Gastrocnemius medialis (tissue), 4 donors: ENCODE results near the gene SLC24A3.

Experiments
- POLR2A ChIP-seq, 2 donors: fragments of 450-650 bp; IDR thresholded peaks; one replicate each; pipeline ENCODE4 v1.6.1; 2017; ENCODE audit warnings: antibody characterized with exemption in 2 of 2, mild to moderate bottlenecking in 2 of 2, moderate library complexity in 2 of 2
- TF ChIP-seq, protein P1 (sequence below), 5 experiments: fragments of 450-650 bp in 3 of 5; fragments of 200-600 bp in 2 of 5; sonication (generic) in 2 of 5; IDR thresholded peaks in 4 of 5; conservative IDR thresholded peaks in 1 of 5; 1 replicate in 4 of 5; 2 replicates in 1 of 5; pipeline ENCODE4 v1.5.1; 2016 to 2019; ENCODE audit warnings: antibody characterized with exemption in 5 of 5, mild to moderate bottlenecking in 3 of 5, moderate library complexity in 3 of 5

DNA sequence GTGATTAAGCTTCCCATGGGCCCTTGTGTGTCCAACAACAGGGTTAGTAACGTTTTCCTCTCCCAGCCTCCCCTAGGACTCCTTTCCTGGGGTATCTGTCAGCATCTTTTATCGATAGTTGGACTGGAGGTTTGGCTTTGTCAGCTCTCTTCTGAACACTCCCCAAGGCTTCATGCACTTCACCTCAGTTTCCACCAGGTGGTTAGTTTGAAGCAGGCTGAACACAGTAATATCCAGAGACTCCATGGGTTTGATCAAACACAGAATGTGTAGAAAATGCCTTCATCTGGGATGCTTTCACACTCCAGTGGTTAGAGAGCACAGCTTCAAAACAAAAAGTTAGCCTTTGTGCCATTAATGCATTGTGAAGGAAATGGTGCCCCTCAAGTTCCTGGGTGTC lies 139.1 kb downstream of the SLC24A3 start:
- TF ChIP-seq, protein P1, sequence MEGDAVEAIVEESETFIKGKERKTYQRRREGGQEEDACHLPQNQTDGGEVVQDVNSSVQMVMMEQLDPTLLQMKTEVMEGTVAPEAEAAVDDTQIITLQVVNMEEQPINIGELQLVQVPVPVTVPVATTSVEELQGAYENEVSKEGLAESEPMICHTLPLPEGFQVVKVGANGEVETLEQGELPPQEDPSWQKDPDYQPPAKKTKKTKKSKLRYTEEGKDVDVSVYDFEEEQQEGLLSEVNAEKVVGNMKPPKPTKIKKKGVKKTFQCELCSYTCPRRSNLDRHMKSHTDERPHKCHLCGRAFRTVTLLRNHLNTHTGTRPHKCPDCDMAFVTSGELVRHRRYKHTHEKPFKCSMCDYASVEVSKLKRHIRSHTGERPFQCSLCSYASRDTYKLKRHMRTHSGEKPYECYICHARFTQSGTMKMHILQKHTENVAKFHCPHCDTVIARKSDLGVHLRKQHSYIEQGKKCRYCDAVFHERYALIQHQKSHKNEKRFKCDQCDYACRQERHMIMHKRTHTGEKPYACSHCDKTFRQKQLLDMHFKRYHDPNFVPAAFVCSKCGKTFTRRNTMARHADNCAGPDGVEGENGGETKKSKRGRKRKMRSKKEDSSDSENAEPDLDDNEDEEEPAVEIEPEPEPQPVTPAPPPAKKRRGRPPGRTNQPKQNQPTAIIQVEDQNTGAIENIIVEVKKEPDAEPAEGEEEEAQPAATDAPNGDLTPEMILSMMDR (IDR thresholded peaks at IDR 0.05 in 4 of 5, conservative IDR thresholded peaks at IDR 0.05 in 1 of 5): no peak
- TF ChIP-seq POLR2A (IDR thresholded peaks at IDR 0.05): no peak
